Ishikawa (cell line): ENCODE data around the gene ZSCAN16.

Source experiments
- CEBPB ChIP-seq: IDR thresholded peaks from 2 replicates; pipeline ENCODE4 v1.6.1; 2012
- MAX ChIP-seq: IDR thresholded peaks from 2 replicates; pipeline ENCODE4 v1.6.1; 2012
- NFIC ChIP-seq: IDR thresholded peaks from 2 replicates; pipeline ENCODE4 v1.6.1; 2012
- REST ChIP-seq: IDR thresholded peaks from 2 replicates; pipeline ENCODE4 v1.6.1; 2012; ENCODE audit warnings: low read depth, mild to moderate bottlenecking

GRCh38 chr6:28171271-28171670, 46.9 kb downstream of the ZSCAN16 start:
- TF ChIP-seq REST: no peak
- no peak for TF ChIP-seq NFIC
- TF ChIP-seq MAX: no peak
- no peak for TF ChIP-seq CEBPB
